ENCODE data around the gene CADM2. TPM values are rescaled to one million over a fixed set of nuclear protein-coding genes. Genes with fewer than 3 reads are reported as not detected.

The CADM2 gene
- total RNA-seq, 1 experiment from 2014 or later = not detected

GRCh38 chr3:85003479-85003878 is 44.7 kb downstream of the CADM2 start:
- no peak for ATAC-seq
- Histone ChIP-seq H3K79me2 (ENCODE audit: insufficient read depth, low read length) (no peaks in the 10 kb centered on the region), H3K27me3 (ENCODE audit: insufficient read depth, low read length) (no peaks in the 10 kb centered on the region), H2AFZ (ENCODE audit: low read depth, low read length, poor library complexity, severe bottlenecking) (no peak overlapping the region), H3K9me2 (ENCODE audit: insufficient read depth) (no peaks in the 10 kb centered on the region), H3K4me2 (ENCODE audit: low read length) (no peak overlapping the region), H3K27ac (ENCODE audit: low read depth, low read length) (no peak overlapping the region), H3K9ac (ENCODE audit: low read length) (no peak overlapping the region), H4K20me1 (ENCODE audit: insufficient read depth) (no peaks in the 10 kb centered on the region), H3K4me1 (ENCODE audit: control insufficient read depth in 1 of 2, insufficient read depth in 2 of 2, low read length in 2 of 2) (no peaks in the 10 kb centered on the region), H3K36me3 (ENCODE audit: control insufficient read depth in 1 of 2, insufficient read depth in 2 of 2, low read length in 2 of 2) (no peaks in the 10 kb centered on the region), H3K4me3 (replicated peaks in 1 of 2; ENCODE audit: low read depth in 1 of 2, low read length in 2 of 2) (no peak overlapping the region), H3K9me3 (ENCODE audit: control insufficient read depth in 1 of 2, insufficient read depth in 1 of 2, low read depth in 1 of 2, low read length in 2 of 2) (peaks cover 7 to 8% of the 10 kb centered on the region in 2 experiments; a peak in 2 of 4 replicates)
- ChIA-PET POLR2A (no interaction called here), CTCF (no interaction called here), RAD21 (ENCODE audit: low non-redundant PET in 1 of 2, low total read pairs in 2 of 2, uncharacterized antibody in 2 of 2, unreplicated experiment in 2 of 2) (no interaction called here)
- TF ChIP-seq YY1 (IDR thresholded peaks at IDR 0.05; ENCODE audit: extremely low read depth, insufficient replicate concordance, low read depth, low read length) (no peak), RAD21 (IDR thresholded peaks at IDR 0.05; ENCODE audit: low read depth) (no peak), EGR1 (IDR thresholded peaks at IDR 0.05; ENCODE audit: low read depth) (no peak), MAX (IDR thresholded peaks at IDR 0.05) (no peak), SP1 (IDR thresholded peaks at IDR 0.05; ENCODE audit: low read depth) (no peak), ATF3 (IDR thresholded peaks at IDR 0.05) (no peak), EZH2phosphoT487 (IDR thresholded peaks at IDR 0.05; ENCODE audit: borderline replicate concordance) (no peak), ELF1 (IDR thresholded peaks at IDR 0.05; ENCODE audit: borderline replicate concordance, low read depth) (no peak), POLR2A (IDR thresholded peaks at IDR 0.05; ENCODE audit: borderline replicate concordance, extremely low read depth, insufficient read depth, insufficient read length) (no peak), JUND (IDR thresholded peaks at IDR 0.05) (no peak), EZH2 (IDR thresholded peaks at IDR 0.05) (no peak), TCF7L2 (IDR thresholded peaks at IDR 0.05; ENCODE audit: borderline replicate concordance, extremely low read depth, insufficient read depth, insufficient read length) (no peak), SRF (IDR thresholded peaks at IDR 0.05; ENCODE audit: low read depth) (no peak), POLR2AphosphoS5 (IDR thresholded peaks at IDR 0.05; ENCODE audit: low read depth, low read length) (no peak), FOSL1 (IDR thresholded peaks at IDR 0.05; ENCODE audit: low read depth) (no peak), ZNF274 (IDR thresholded peaks at IDR 0.05; ENCODE audit: low read depth, low read length) (no peak), SIN3A (IDR thresholded peaks at IDR 0.05; ENCODE audit: low read depth) (no peak)
- TF ChIP-seq, protein P1, sequence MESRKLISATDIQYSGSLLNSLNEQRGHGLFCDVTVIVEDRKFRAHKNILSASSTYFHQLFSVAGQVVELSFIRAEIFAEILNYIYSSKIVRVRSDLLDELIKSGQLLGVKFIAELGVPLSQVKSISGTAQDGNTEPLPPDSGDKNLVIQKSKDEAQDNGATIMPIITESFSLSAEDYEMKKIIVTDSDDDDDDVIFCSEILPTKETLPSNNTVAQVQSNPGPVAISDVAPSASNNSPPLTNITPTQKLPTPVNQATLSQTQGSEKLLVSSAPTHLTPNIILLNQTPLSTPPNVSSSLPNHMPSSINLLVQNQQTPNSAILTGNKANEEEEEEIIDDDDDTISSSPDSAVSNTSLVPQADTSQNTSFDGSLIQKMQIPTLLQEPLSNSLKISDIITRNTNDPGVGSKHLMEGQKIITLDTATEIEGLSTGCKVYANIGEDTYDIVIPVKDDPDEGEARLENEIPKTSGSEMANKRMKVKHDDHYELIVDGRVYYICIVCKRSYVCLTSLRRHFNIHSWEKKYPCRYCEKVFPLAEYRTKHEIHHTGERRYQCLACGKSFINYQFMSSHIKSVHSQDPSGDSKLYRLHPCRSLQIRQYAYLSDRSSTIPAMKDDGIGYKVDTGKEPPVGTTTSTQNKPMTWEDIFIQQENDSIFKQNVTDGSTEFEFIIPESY (IDR thresholded peaks at IDR 0.05; ENCODE audit: extremely low read depth, insufficient replicate concordance, low read length) = no peak
- TF ChIP-seq, protein P2, sequence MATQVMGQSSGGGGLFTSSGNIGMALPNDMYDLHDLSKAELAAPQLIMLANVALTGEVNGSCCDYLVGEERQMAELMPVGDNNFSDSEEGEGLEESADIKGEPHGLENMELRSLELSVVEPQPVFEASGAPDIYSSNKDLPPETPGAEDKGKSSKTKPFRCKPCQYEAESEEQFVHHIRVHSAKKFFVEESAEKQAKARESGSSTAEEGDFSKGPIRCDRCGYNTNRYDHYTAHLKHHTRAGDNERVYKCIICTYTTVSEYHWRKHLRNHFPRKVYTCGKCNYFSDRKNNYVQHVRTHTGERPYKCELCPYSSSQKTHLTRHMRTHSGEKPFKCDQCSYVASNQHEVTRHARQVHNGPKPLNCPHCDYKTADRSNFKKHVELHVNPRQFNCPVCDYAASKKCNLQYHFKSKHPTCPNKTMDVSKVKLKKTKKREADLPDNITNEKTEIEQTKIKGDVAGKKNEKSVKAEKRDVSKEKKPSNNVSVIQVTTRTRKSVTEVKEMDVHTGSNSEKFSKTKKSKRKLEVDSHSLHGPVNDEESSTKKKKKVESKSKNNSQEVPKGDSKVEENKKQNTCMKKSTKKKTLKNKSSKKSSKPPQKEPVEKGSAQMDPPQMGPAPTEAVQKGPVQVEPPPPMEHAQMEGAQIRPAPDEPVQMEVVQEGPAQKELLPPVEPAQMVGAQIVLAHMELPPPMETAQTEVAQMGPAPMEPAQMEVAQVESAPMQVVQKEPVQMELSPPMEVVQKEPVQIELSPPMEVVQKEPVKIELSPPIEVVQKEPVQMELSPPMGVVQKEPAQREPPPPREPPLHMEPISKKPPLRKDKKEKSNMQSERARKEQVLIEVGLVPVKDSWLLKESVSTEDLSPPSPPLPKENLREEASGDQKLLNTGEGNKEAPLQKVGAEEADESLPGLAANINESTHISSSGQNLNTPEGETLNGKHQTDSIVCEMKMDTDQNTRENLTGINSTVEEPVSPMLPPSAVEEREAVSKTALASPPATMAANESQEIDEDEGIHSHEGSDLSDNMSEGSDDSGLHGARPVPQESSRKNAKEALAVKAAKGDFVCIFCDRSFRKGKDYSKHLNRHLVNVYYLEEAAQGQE (IDR thresholded peaks at IDR 0.05; ENCODE audit: low read depth) = no peak
- TF ChIP-seq, protein P3, sequence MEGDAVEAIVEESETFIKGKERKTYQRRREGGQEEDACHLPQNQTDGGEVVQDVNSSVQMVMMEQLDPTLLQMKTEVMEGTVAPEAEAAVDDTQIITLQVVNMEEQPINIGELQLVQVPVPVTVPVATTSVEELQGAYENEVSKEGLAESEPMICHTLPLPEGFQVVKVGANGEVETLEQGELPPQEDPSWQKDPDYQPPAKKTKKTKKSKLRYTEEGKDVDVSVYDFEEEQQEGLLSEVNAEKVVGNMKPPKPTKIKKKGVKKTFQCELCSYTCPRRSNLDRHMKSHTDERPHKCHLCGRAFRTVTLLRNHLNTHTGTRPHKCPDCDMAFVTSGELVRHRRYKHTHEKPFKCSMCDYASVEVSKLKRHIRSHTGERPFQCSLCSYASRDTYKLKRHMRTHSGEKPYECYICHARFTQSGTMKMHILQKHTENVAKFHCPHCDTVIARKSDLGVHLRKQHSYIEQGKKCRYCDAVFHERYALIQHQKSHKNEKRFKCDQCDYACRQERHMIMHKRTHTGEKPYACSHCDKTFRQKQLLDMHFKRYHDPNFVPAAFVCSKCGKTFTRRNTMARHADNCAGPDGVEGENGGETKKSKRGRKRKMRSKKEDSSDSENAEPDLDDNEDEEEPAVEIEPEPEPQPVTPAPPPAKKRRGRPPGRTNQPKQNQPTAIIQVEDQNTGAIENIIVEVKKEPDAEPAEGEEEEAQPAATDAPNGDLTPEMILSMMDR (IDR thresholded peaks at IDR 0.05 in 2 of 3, conservative IDR thresholded peaks at IDR 0.05 in 1 of 3; ENCODE audit: borderline replicate concordance in 1 of 3, insufficient read depth in 1 of 3, low read depth in 2 of 3, low read length in 2 of 3) = no peak
- no peak for DNase-seq (ENCODE audit: low read depth, low spot score)
- intact Hi-C loops (cut with micrococcal nuclease) = no loop called here
- BruUV-seq (replicated peaks) = no TSS peak
